K562 (cell line): ENCODE data around the gene OR10H5. TPM values are rescaled to one million over a fixed set of nuclear protein-coding genes. Genes with fewer than 3 reads are reported as not detected.

Source experiments
- AFF1 ChIP-seq, 2 experiments: fragments of 450-650 bp; IDR thresholded peaks; 2 replicates each; pipeline ENCODE4 v1.6.1; 2018; ENCODE audit warnings: mild to moderate bottlenecking in 2 of 2, low read depth in 1 of 2; ENCODE audit not compliant: partially characterized antibody in 2 of 2
- ELK3 ChIP-seq: fragments of 450-650 bp; formaldehyde crosslinking; IDR thresholded peaks from 2 replicates; pipeline ENCODE4 v1.4.0; 2020; ENCODE audit warnings: mild to moderate bottlenecking
- GTF2B ChIP-seq: IDR thresholded peaks from 2 replicates; pipeline ENCODE4 v1.6.1; 2011; ENCODE audit not compliant: insufficient read length; ENCODE audit errors: extremely low read depth
- HMGN3 ChIP-seq: IDR thresholded peaks from 2 replicates; pipeline ENCODE4 v1.6.1; 2011; ENCODE audit warnings: borderline replicate concordance, low read depth, mild to moderate bottlenecking, mixed read lengths, low read length; ENCODE audit not compliant: insufficient read length; ENCODE audit errors: extremely low read depth
- HOMEZ ChIP-seq: fragments of 250-450 bp; sonication (Bioruptor Pico); IDR thresholded peaks from 2 replicates; pipeline ENCODE4 v1.4.0; 2020; ENCODE audit warnings: mild to moderate bottlenecking, moderate library complexity
- ZBTB40 ChIP-seq, 2 experiments: fragments of 450-650 bp in 1 of 2; sonication (generic) in 1 of 2; formaldehyde crosslinking in 1 of 2; IDR thresholded peaks; 2 replicates each; pipeline versions ENCODE4 v1.7.1 to v1.9.0; 2016 to 2022; ENCODE audit warnings: inconsistent platforms in 1 of 2, mild to moderate bottlenecking in 1 of 2, missing genetic modification reagents in 1 of 2
- ZNF232 ChIP-seq: sonication (generic); formaldehyde crosslinking; IDR thresholded peaks from 2 replicates; pipeline ENCODE4 v1.8.0; 2022; ENCODE audit warnings: mild to moderate bottlenecking, missing genetic modification reagents
- polyA plus RNA-seq, 8 experiments: library from polyadenylated mRNA; depleted of rRNA in 4 of 8; stranded (reverse) in 5 of 8; unstranded in 3 of 8; fragments of >200 nt; fragmentation: Nextera tagmentation in 2 of 8; fragmentation: Illumina TruSeq in 1 of 8; extraction: Ambion mirVana in 2 of 8; extraction: Trizol in 1 of 8; gene quantifications; 2 replicates each; pipeline versions ENCODE4 v1.2.1 to v1.2.3, GENCODE V29; 2011 to 2014; ENCODE audit warnings: inconsistent platforms in 1 of 8, missing spikeins in 1 of 8
- total RNA-seq, 7 experiments: library from RNA; depleted of rRNA in 6 of 7; stranded (reverse); fragments of >200 nt in 6 of 7; fragmentation: Illumina TruSeq in 2 of 7; extraction: Trizol in 2 of 7; gene quantifications; 2 replicates each; pipeline versions ENCODE4 v1.2.1 to v1.2.3, GENCODE V29; 2011 to 2021; ENCODE audit warnings: low replicate concordance in 1 of 7

OR10H5 gene
- total and polyA plus RNA-seq, 9 of the 15 experiments (the other 6 are each of a cell fraction or from before 2014, with no cell fraction given), result not detected

GRCh38 chr19:15825753-15826152, 38.3 kb downstream of the OR10H5 start (continued):
- TF ChIP-seq HOMEZ (CRISPR knock-in tag), result 0 out of 2 replicates have a peak, but pooled peaks have one; percentile 42
- no peak for TF ChIP-seq ZBTB40 (IDR thresholded peaks at IDR 0.05)
- no peak for TF ChIP-seq ZBTB40 (CRISPR knock-in tag; IDR thresholded peaks at IDR 0.05)
- no peak for TF ChIP-seq ZNF232 (CRISPR knock-in tag)
- no peak for TF ChIP-seq ELK3 (CRISPR knock-in tag)
- TF ChIP-seq GTF2B, result no peak
- no peak for TF ChIP-seq HMGN3
- TF ChIP-seq AFF1 (IDR thresholded peaks at IDR 0.05; ENCODE audit: low read depth in 1 of 2, partially characterized antibody in 2 of 2), result no peak
